ENCODE data around the gene DNAI4.

- TF ChIP-seq POLR2A (IDR thresholded peaks at IDR 0.05; ENCODE audit: low read depth, low read length) (no peak), POLR2AphosphoS5 (IDR thresholded peaks at IDR 0.05; ENCODE audit: low read depth, low read length) (no peak), TAF1 (IDR thresholded peaks at IDR 0.05; ENCODE audit: borderline replicate concordance, low read depth, low read length) (no peak)
Measured at GRCh38 chr1:66927528-66927927, 2.9 kb upstream of the DNAI4 start.

All from GM12892 (cell line).